Progenitor cell of endocrine pancreas (in vitro differentiated cells): ENCODE data around the gene CA10. TPM values are rescaled to one million over a fixed set of nuclear protein-coding genes. Genes with fewer than 3 reads are reported as not detected.

ENCODE experiments used
- DNase-seq: peaks from one replicate; pipeline ENCODE4 v3.0.0; 2021; ENCODE audit warnings: low spot score; ENCODE audit not compliant: unreplicated experiment
- H3K27ac Mint-ChIP-seq: 2 replicates; pipeline ENCODE4 v1.8.0; 2021; ENCODE audit warnings: mild to moderate bottlenecking, moderate library complexity, mixed read lengths
- H3K27me3 Mint-ChIP-seq: 2 replicates; pipeline ENCODE4 v1.8.0; 2021; ENCODE audit warnings: mixed read lengths
- H3K36me3 Mint-ChIP-seq: 2 replicates; pipeline ENCODE4 v1.8.0; 2022; ENCODE audit warnings: mixed read lengths; ENCODE audit not compliant: insufficient read depth
- H3K4me1 Mint-ChIP-seq: 2 replicates; pipeline ENCODE4 v1.8.0; 2021; ENCODE audit warnings: low read depth, mixed read lengths
- H3K4me3 Mint-ChIP-seq: 2 replicates; pipeline ENCODE4 v1.8.0; 2021; ENCODE audit warnings: low read depth, mild to moderate bottlenecking, moderate library complexity, mixed read lengths
- H3K9me3 Mint-ChIP-seq: 2 replicates; pipeline ENCODE4 v1.8.0; 2021; ENCODE audit warnings: low read depth, mixed read lengths
- CTCF ChIP-seq: fragments of 200-600 bp; sonication (generic); IDR thresholded peaks from one replicate; pipeline ENCODE4 v1.5.0; 2021; ENCODE audit warnings: antibody characterized with exemption, mild to moderate bottlenecking; ENCODE audit not compliant: unreplicated experiment
- total RNA-seq: library from RNA; stranded (reverse); gene quantifications from 2 replicates; pipeline ENCODE4 v1.2.1, GENCODE V29; 2021

The CA10 gene
- total RNA-seq, 1 donor from 2014 or later = 0.53 TPM

GRCh38 chr17:52136166-52136565 lies 22.3 kb downstream of the CA10 start:
- H3K4me1 Mint-ChIP-seq = no peaks in the 10 kb centered on the region
- H3K4me3 Mint-ChIP-seq = no peak overlapping the region
- no peak for DNase-seq
- H3K36me3 Mint-ChIP-seq = no peaks in the 10 kb centered on the region
- peaks cover 16% of the 10 kb centered on the region for H3K27me3 Mint-ChIP-seq
- no peak overlapping the region for H3K27ac Mint-ChIP-seq
- no peaks in the 10 kb centered on the region for H3K9me3 Mint-ChIP-seq
- no peak for TF ChIP-seq CTCF

GRCh38 chr17:52134641-52135040 lies 23.9 kb downstream of the CA10 start:
- H3K36me3 Mint-ChIP-seq = no peaks in the 10 kb centered on the region
- H3K4me3 Mint-ChIP-seq = no peak overlapping the region
- no peaks in the 10 kb centered on the region for H3K9me3 Mint-ChIP-seq
- H3K27ac Mint-ChIP-seq = no peak overlapping the region
- H3K4me1 Mint-ChIP-seq = no peaks in the 10 kb centered on the region
- peaks cover 16% of the 10 kb centered on the region for H3K27me3 Mint-ChIP-seq
- DNase-seq = no peak
- no peak for TF ChIP-seq CTCF

- Mint-ChIP-seq H3K36me3 (no peaks in the 10 kb centered on the region), H3K4me3 (no peak overlapping the region), H3K27me3 (peaks cover 2% of the 10 kb centered on the region), H3K9me3 (no peaks in the 10 kb centered on the region), H3K4me1 (no peaks in the 10 kb centered on the region), H3K27ac (no peak overlapping the region)
- no peak for DNase-seq
- no peak for TF ChIP-seq CTCF
These were observed 29.8 kb downstream of the CA10 start for GRCh38 chr17:52128721-52129120.

- Mint-ChIP-seq H3K27ac (no peak overlapping the region), H3K4me3 (no peak overlapping the region), H3K36me3 (no peaks in the 10 kb centered on the region), H3K9me3 (no peaks in the 10 kb centered on the region), H3K27me3 (no peaks in the 10 kb centered on the region), H3K4me1 (no peaks in the 10 kb centered on the region)
- no peak for TF ChIP-seq CTCF
- no peak for DNase-seq
These were observed 33.5 kb downstream of the CA10 start for GRCh38 chr17:52124993-52125392.

GRCh38 chr17:52124561-52124960 lies 34.0 kb downstream of the CA10 start:
- TF ChIP-seq CTCF = no peak
- H3K27me3 Mint-ChIP-seq = no peaks in the 10 kb centered on the region
- no peaks in the 10 kb centered on the region for H3K4me1 Mint-ChIP-seq
- no peak for DNase-seq
- peaks cover 3% of the 10 kb centered on the region for H3K9me3 Mint-ChIP-seq
- no peak overlapping the region for H3K27ac Mint-ChIP-seq
- no peak overlapping the region for H3K4me3 Mint-ChIP-seq
- no peaks in the 10 kb centered on the region for H3K36me3 Mint-ChIP-seq
